Measurements from ENCODE around the gene CCDC136.

- no peak for TF ChIP-seq POLR2A (IDR thresholded peaks at IDR 0.05)
- TF ChIP-seq, protein P1, sequence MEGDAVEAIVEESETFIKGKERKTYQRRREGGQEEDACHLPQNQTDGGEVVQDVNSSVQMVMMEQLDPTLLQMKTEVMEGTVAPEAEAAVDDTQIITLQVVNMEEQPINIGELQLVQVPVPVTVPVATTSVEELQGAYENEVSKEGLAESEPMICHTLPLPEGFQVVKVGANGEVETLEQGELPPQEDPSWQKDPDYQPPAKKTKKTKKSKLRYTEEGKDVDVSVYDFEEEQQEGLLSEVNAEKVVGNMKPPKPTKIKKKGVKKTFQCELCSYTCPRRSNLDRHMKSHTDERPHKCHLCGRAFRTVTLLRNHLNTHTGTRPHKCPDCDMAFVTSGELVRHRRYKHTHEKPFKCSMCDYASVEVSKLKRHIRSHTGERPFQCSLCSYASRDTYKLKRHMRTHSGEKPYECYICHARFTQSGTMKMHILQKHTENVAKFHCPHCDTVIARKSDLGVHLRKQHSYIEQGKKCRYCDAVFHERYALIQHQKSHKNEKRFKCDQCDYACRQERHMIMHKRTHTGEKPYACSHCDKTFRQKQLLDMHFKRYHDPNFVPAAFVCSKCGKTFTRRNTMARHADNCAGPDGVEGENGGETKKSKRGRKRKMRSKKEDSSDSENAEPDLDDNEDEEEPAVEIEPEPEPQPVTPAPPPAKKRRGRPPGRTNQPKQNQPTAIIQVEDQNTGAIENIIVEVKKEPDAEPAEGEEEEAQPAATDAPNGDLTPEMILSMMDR (IDR thresholded peaks at IDR 0.05): no peak
These were observed 52.3 kb downstream of the CCDC136 start for GRCh38 chr7:128843938-128844621.

All from testis (tissue), 2 donors.